ENCODE measurements around the gene CFLAR.

GRCh38 chr2:201111096-201111495, 4.9 kb upstream of the CFLAR start:
- TF ChIP-seq, protein P1, sequence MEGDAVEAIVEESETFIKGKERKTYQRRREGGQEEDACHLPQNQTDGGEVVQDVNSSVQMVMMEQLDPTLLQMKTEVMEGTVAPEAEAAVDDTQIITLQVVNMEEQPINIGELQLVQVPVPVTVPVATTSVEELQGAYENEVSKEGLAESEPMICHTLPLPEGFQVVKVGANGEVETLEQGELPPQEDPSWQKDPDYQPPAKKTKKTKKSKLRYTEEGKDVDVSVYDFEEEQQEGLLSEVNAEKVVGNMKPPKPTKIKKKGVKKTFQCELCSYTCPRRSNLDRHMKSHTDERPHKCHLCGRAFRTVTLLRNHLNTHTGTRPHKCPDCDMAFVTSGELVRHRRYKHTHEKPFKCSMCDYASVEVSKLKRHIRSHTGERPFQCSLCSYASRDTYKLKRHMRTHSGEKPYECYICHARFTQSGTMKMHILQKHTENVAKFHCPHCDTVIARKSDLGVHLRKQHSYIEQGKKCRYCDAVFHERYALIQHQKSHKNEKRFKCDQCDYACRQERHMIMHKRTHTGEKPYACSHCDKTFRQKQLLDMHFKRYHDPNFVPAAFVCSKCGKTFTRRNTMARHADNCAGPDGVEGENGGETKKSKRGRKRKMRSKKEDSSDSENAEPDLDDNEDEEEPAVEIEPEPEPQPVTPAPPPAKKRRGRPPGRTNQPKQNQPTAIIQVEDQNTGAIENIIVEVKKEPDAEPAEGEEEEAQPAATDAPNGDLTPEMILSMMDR (IDR thresholded peaks at IDR 0.05; ENCODE audit: low read depth, low read length, missing input control) = no peak
- TF ChIP-seq TAF1 (conservative IDR thresholded peaks at IDR 0.05) (no peak), YY1 (IDR thresholded peaks at IDR 0.05) (no peak), HNF4A (conservative IDR thresholded peaks at IDR 0.05) (no peak), REST (IDR thresholded peaks at IDR 0.05) (no peak), RAD21 (IDR thresholded peaks at IDR 0.05) (no peak), RXRA (IDR thresholded peaks at IDR 0.05) (no peak), ATF3 (IDR thresholded peaks at IDR 0.05) (no peak)
- TF ChIP-seq, protein P2, sequence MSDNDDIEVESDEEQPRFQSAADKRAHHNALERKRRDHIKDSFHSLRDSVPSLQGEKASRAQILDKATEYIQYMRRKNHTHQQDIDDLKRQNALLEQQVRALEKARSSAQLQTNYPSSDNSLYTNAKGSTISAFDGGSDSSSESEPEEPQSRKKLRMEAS (IDR thresholded peaks at IDR 0.05) = no peak
